ENCODE data around the gene ARAF. TPM values are rescaled to one million over a fixed set of nuclear protein-coding genes. Genes with fewer than 3 reads are reported as not detected.

The ARAF gene
- total RNA-seq, 1 experiment from 2014 or later: 35.4 TPM

DNA sequence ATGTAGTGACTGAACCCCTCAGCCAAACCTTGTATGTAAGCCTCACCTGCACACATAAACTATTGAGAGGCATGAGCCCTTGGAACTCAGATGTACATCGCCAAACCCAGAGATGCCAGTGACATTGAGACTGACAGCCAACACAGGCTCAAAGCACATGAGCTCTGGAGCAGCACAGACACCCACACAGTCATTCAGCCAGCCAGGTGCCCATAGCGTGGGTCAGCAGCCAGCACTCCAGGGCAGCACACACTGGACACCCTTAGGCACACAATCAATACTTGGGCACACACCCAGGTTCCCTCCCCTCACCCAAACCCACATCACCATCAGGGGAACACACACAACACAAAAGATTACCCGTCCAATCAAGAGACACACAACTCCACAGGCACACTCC, 16.9 kb downstream of the ARAF start:
- H3K79me2 ChIP-seq (ENCODE audit: insufficient read depth, low read length): peaks cover 6% of the 10 kb centered on the region

More for the DNA sequence above, 16.9 kb downstream of the ARAF start:
- Histone ChIP-seq H3K4me3 (replicated peaks in 1 of 2; ENCODE audit: low read depth in 1 of 2, low read length in 2 of 2) (no peak overlapping the region), H2AFZ (ENCODE audit: low read depth, low read length, poor library complexity, severe bottlenecking) (no peak overlapping the region), H3K4me2 (ENCODE audit: low read length) (no peak overlapping the region), H3K9ac (ENCODE audit: low read length) (no peak overlapping the region), H3K36me3 (ENCODE audit: control insufficient read depth in 1 of 2, insufficient read depth in 2 of 2, low read length in 2 of 2) (no peaks in the 10 kb centered on the region), H3K4me1 (ENCODE audit: control insufficient read depth in 1 of 2, insufficient read depth in 2 of 2, low read length in 2 of 2) (peaks cover 12 to 45% of the 10 kb centered on the region in 2 experiments), H4K20me1 (ENCODE audit: insufficient read depth) (no peaks in the 10 kb centered on the region), H3K27ac (ENCODE audit: low read depth, low read length) (no peak overlapping the region), H3K9me2 (ENCODE audit: insufficient read depth) (no peaks in the 10 kb centered on the region), H3K27me3 (ENCODE audit: insufficient read depth, low read length) (no peaks in the 10 kb centered on the region), H3K9me3 (ENCODE audit: control insufficient read depth in 1 of 2, insufficient read depth in 1 of 2, low read depth in 1 of 2, low read length in 2 of 2) (no peaks in the 10 kb centered on the region)
- RAD21 ChIA-PET (ENCODE audit: low non-redundant PET in 1 of 2, low total read pairs in 2 of 2, uncharacterized antibody in 2 of 2, unreplicated experiment in 2 of 2): no interaction called here
- POLR2A ChIA-PET: no interaction called here
- BruUV-seq (replicated peaks): no TSS peak
- intact Hi-C loops (cut with micrococcal nuclease): no loop called here
- CTCF ChIA-PET: no interaction called here
- TF ChIP-seq RAD21 (IDR thresholded peaks at IDR 0.05; ENCODE audit: low read depth) (no peak), EGR1 (IDR thresholded peaks at IDR 0.05; ENCODE audit: low read depth) (no peak), ZNF274 (IDR thresholded peaks at IDR 0.05; ENCODE audit: low read depth, low read length) (no peak), JUND (IDR thresholded peaks at IDR 0.05) (no peak), POLR2A (IDR thresholded peaks at IDR 0.05; ENCODE audit: borderline replicate concordance, extremely low read depth, insufficient read depth, insufficient read length) (no peak), ELF1 (IDR thresholded peaks at IDR 0.05; ENCODE audit: borderline replicate concordance, low read depth) (no peak), SP1 (IDR thresholded peaks at IDR 0.05; ENCODE audit: low read depth) (no peak), YY1 (IDR thresholded peaks at IDR 0.05; ENCODE audit: extremely low read depth, insufficient replicate concordance, low read depth, low read length) (no peak), SRF (IDR thresholded peaks at IDR 0.05; ENCODE audit: low read depth) (no peak), SIN3A (IDR thresholded peaks at IDR 0.05; ENCODE audit: low read depth) (no peak), EZH2phosphoT487 (IDR thresholded peaks at IDR 0.05; ENCODE audit: borderline replicate concordance) (no peak), CBX3 (IDR thresholded peaks at IDR 0.05; ENCODE audit: low read depth) (no peak), CEBPB (IDR thresholded peaks at IDR 0.05; ENCODE audit: low read depth) (no peak), EZH2 (IDR thresholded peaks at IDR 0.05) (no peak), FOSL1 (IDR thresholded peaks at IDR 0.05; ENCODE audit: low read depth) (no peak)
- TF ChIP-seq, protein P1, sequence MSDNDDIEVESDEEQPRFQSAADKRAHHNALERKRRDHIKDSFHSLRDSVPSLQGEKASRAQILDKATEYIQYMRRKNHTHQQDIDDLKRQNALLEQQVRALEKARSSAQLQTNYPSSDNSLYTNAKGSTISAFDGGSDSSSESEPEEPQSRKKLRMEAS (IDR thresholded peaks at IDR 0.05): no peak
- TF ChIP-seq, protein P2, sequence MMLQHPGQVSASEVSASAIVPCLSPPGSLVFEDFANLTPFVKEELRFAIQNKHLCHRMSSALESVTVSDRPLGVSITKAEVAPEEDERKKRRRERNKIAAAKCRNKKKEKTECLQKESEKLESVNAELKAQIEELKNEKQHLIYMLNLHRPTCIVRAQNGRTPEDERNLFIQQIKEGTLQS (IDR thresholded peaks at IDR 0.05): no peak
- TF ChIP-seq, protein P3, sequence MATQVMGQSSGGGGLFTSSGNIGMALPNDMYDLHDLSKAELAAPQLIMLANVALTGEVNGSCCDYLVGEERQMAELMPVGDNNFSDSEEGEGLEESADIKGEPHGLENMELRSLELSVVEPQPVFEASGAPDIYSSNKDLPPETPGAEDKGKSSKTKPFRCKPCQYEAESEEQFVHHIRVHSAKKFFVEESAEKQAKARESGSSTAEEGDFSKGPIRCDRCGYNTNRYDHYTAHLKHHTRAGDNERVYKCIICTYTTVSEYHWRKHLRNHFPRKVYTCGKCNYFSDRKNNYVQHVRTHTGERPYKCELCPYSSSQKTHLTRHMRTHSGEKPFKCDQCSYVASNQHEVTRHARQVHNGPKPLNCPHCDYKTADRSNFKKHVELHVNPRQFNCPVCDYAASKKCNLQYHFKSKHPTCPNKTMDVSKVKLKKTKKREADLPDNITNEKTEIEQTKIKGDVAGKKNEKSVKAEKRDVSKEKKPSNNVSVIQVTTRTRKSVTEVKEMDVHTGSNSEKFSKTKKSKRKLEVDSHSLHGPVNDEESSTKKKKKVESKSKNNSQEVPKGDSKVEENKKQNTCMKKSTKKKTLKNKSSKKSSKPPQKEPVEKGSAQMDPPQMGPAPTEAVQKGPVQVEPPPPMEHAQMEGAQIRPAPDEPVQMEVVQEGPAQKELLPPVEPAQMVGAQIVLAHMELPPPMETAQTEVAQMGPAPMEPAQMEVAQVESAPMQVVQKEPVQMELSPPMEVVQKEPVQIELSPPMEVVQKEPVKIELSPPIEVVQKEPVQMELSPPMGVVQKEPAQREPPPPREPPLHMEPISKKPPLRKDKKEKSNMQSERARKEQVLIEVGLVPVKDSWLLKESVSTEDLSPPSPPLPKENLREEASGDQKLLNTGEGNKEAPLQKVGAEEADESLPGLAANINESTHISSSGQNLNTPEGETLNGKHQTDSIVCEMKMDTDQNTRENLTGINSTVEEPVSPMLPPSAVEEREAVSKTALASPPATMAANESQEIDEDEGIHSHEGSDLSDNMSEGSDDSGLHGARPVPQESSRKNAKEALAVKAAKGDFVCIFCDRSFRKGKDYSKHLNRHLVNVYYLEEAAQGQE (IDR thresholded peaks at IDR 0.05; ENCODE audit: low read depth): no peak
- TF ChIP-seq, protein P4, sequence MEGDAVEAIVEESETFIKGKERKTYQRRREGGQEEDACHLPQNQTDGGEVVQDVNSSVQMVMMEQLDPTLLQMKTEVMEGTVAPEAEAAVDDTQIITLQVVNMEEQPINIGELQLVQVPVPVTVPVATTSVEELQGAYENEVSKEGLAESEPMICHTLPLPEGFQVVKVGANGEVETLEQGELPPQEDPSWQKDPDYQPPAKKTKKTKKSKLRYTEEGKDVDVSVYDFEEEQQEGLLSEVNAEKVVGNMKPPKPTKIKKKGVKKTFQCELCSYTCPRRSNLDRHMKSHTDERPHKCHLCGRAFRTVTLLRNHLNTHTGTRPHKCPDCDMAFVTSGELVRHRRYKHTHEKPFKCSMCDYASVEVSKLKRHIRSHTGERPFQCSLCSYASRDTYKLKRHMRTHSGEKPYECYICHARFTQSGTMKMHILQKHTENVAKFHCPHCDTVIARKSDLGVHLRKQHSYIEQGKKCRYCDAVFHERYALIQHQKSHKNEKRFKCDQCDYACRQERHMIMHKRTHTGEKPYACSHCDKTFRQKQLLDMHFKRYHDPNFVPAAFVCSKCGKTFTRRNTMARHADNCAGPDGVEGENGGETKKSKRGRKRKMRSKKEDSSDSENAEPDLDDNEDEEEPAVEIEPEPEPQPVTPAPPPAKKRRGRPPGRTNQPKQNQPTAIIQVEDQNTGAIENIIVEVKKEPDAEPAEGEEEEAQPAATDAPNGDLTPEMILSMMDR (IDR thresholded peaks at IDR 0.05 in 2 of 3, conservative IDR thresholded peaks at IDR 0.05 in 1 of 3; ENCODE audit: borderline replicate concordance in 1 of 3, insufficient read depth in 1 of 3, low read depth in 2 of 3, low read length in 2 of 3): no peak
- ATAC-seq: no peak
- DNase-seq (ENCODE audit: low read depth, low spot score): no peak

Data from HCT116 (cell line).